GM23248 (cell line): ENCODE data around the gene B3GNT5.

ENCODE experiments used
- EZH2 ChIP-seq: fragments of 200-600 bp; sonication (generic); IDR thresholded peaks from 2 replicates; pipeline ENCODE4 v1.6.1; 2018; ENCODE audit warnings: antibody characterized with exemption, mild to moderate bottlenecking; ENCODE audit not compliant: insufficient read depth, poor library complexity, severe bottlenecking
- EZH2phosphoT487 ChIP-seq: fragments of 200-600 bp; sonication (generic); IDR thresholded peaks from 2 replicates; pipeline ENCODE4 v1.6.1; 2018; ENCODE audit warnings: antibody characterized with exemption, moderate library complexity, mild to moderate bottlenecking, low read depth; ENCODE audit not compliant: insufficient read depth

DNA sequence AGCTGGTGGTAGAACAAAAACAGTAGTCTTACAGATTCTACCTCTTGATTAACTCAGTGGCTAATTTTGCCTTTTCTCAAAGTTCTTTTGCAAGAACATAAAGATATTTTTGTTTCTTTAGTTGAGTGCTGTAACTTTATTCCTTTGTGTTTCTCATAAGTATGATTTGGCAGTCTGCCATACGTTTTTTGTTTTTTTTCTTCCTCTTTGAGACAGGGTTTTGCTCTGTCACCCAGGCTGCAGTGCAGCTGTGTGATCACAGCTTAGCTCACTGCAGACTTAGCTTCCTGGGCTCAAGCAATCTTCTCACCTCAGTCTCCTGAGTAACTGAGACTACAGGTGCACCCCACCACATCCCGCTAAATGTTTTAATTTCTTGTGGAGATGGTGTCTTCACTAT, 22.4 kb downstream of the B3GNT5 start:
- TF ChIP-seq EZH2phosphoT487 (no peak), EZH2 (no peak)
